Measurements from ENCODE around the gene CGN. TPM values are rescaled to one million over a fixed set of nuclear protein-coding genes. Genes with fewer than 3 reads are reported as not detected.

The CGN gene
- total RNA-seq, 1 experiment from 2014 or later = 30.9 TPM

DNA sequence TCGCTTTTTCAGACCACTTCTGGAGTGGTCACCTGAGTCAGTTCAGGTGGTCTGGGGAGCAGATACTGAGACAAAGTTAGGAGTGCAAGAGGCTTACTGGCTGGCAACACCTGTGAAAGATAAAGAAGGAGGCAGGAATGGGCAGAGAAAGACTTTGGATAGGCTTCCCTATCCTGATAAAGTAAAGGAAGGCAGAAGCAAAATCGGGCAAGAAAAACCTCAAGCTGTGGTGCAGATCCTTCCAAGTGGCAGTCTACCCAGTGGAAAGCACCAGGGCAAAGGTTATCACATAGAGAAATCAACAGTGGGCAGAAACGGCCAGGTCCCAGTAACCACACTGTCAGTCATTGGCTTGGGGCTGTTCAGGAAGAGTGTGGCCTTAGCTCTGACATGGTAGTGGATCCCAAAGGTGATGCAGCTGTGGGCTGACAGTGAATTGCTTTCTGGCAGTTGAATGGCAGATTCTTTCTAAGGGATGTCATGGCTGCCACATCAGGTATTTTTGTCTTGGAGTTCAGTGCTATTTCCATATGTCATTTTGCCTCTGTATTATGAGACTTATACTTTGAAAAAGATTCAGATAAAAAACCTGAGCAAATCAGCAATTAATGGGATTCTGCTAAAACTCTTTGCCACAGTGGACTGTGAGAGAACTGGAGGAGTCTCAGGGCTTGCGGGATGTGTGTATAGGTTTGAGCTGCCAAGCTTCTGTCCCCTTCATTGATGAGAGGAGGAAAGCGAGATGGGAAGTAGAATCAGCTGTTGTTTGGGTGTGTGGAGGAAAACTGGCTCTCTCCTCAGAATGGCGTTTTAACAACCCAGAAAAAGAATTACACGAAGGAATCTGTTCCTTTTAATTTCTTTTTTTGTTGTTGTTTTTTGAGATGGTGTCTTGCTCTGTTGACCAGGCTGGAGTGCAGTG is 8.1 kb upstream of the CGN start:
- Histone ChIP-seq H2BK20ac (ENCODE audit: low read depth, low read length, poor library complexity, severe bottlenecking) (no peak overlapping the region), H3K18ac (ENCODE audit: insufficient read length, low read depth, low read length) (no peak overlapping the region), H3K27ac (ENCODE audit: insufficient read length, low read depth, low read length) (no peak overlapping the region), H2BK15ac (ENCODE audit: low read depth, low read length) (no peak overlapping the region), H4K5ac (ENCODE audit: insufficient read length, low read depth, low read length) (no peak overlapping the region), H3T11ph (ENCODE audit: low read length) (no peak overlapping the region), H3K79me2 (ENCODE audit: insufficient read depth, low read length) (no peaks in the 10 kb centered on the region), H3K4ac (ENCODE audit: low read depth, low read length) (no peak overlapping the region), H3K9me3 (ENCODE audit: control insufficient read depth, low read depth, low read length) (no peaks in the 10 kb centered on the region), H3K27me3 (ENCODE audit: insufficient read depth, low read length) (no peaks in the 10 kb centered on the region), H2AFZ (ENCODE audit: low read length) (no peak overlapping the region), H4K91ac (ENCODE audit: insufficient read length, low read depth, low read length) (no peak overlapping the region), H2BK12ac (ENCODE audit: insufficient read length, low read depth, low read length) (no peak overlapping the region), H2AK5ac (ENCODE audit: insufficient read length, low read length) (no peak overlapping the region), H2BK5ac (ENCODE audit: insufficient read length, low read length) (no peak overlapping the region), H2BK120ac (ENCODE audit: low read depth, low read length, poor library complexity, severe bottlenecking) (no peak overlapping the region), H3K23me2 (ENCODE audit: insufficient read length, low read depth, low read length, poor library complexity, severe bottlenecking) (no peaks in the 10 kb centered on the region), H3K4me2 (ENCODE audit: insufficient read depth, insufficient read length, low read length) (no peak overlapping the region), H4K8ac (replicated peaks; ENCODE audit: insufficient read length, low read depth, low read length) (no peak overlapping the region), H3K14ac (ENCODE audit: insufficient read depth, low read length) (no peak overlapping the region), H3K23ac (ENCODE audit: insufficient read length, low read depth, low read length) (no peak overlapping the region), H3K79me1 (ENCODE audit: insufficient read depth, low read depth, low read length, poor library complexity, severe bottlenecking) (no peaks in the 10 kb centered on the region), H3K9ac (ENCODE audit: extremely low read depth, insufficient read length, low read length) (no peak overlapping the region), H3K56ac (ENCODE audit: insufficient read length, low read depth, low read length) (no peak overlapping the region), H4K20me1 (ENCODE audit: control insufficient read depth, insufficient read depth, insufficient read length) (no peaks in the 10 kb centered on the region), H3K4me1 (ENCODE audit: insufficient read depth, low read length) (no peaks in the 10 kb centered on the region)
- DNase-seq = no peak
- peaks cover 3% of the 10 kb centered on the region for H3K27me3 Mint-ChIP-seq (ENCODE audit: low read depth)
- no peak overlapping the region for H3K27ac Mint-ChIP-seq
- H3K9me3 Mint-ChIP-seq = no peaks in the 10 kb centered on the region
- no CpG with 5 or more reads among the region's 7 CpGs for WGBS (ENCODE audit: extremely low coverage, insufficient read length, low lambda C conversion rate)
- H3K4me1 Mint-ChIP-seq = peaks cover 0 to 5% of the 10 kb centered on the region in 2 experiments; a peak in 1 of 4 replicates
- H3K4me3 Mint-ChIP-seq = no peak overlapping the region
- no peaks in the 10 kb centered on the region for H3K36me3 Mint-ChIP-seq (ENCODE audit: insufficient read depth in 1 of 3, low read depth in 3 of 3)
- TF ChIP-seq, protein P1, sequence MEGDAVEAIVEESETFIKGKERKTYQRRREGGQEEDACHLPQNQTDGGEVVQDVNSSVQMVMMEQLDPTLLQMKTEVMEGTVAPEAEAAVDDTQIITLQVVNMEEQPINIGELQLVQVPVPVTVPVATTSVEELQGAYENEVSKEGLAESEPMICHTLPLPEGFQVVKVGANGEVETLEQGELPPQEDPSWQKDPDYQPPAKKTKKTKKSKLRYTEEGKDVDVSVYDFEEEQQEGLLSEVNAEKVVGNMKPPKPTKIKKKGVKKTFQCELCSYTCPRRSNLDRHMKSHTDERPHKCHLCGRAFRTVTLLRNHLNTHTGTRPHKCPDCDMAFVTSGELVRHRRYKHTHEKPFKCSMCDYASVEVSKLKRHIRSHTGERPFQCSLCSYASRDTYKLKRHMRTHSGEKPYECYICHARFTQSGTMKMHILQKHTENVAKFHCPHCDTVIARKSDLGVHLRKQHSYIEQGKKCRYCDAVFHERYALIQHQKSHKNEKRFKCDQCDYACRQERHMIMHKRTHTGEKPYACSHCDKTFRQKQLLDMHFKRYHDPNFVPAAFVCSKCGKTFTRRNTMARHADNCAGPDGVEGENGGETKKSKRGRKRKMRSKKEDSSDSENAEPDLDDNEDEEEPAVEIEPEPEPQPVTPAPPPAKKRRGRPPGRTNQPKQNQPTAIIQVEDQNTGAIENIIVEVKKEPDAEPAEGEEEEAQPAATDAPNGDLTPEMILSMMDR (conservative IDR thresholded peaks at IDR 0.05) = no peak
